ENCODE data around the gene PCDH9.

GRCh38 chr13:66377569-66377968 is 852.6 kb downstream of the PCDH9 start:
- TF ChIP-seq CTCF (conservative IDR thresholded peaks at IDR 0.05; ENCODE audit: low read depth, low read length) = no peak
- TF ChIP-seq EZH2 (IDR thresholded peaks at IDR 0.05; ENCODE audit: borderline replicate concordance, low read depth, low read length, poor library complexity, severe bottlenecking) = no peak

Data from A673 (cell line).